ENCODE data around the gene STARD8. TPM values are rescaled to one million over a fixed set of nuclear protein-coding genes. Genes with fewer than 3 reads are reported as not detected.

Gene STARD8
- total and polyA plus RNA-seq, 2 donors (not counting 1 experiment from before 2014, with no cell fraction given) = 0.33 to 0.54 TPM

DNA sequence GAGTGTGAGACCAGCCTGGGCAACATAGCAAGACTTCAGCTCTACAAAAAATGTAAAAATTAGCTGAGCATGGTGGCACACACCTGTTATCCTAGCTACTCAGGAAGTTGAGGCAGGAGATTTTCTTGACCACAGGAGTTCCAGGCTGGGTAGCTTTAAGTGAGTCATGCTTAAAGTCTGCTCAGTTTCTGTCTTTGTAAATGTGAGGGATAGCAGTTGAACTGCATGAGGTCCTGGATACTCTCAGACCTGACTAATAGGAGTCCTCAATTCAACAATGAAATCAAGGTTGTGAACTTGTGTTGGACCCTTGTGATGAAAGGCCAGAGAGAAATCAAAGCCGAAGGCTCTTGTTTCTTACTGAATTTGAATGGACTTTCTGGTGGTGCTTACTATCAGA lies 45.2 kb downstream of the STARD8 start:
- H3K9me3 ChIP-seq (ENCODE audit: control extremely low read depth in 1 of 3, control insufficient read depth in 2 of 3, insufficient read depth in 1 of 3, low read length in 2 of 3) = no peaks in the 10 kb centered on the region
- DNase-seq (no peak), ATAC-seq (ENCODE audit: low read depth) (no peak)
- peaks cover 11% of the 10 kb centered on the region for H3K4me1 Mint-ChIP-seq
- H3K36me3 ChIP-seq (replicated peaks in 1 of 2; ENCODE audit: control extremely low read depth in 1 of 2, control insufficient read depth in 1 of 2, extremely low read depth in 1 of 2, insufficient read depth in 2 of 2, low read length in 1 of 2) = no peaks in the 10 kb centered on the region
- no peaks in the 10 kb centered on the region for H4K20me1 ChIP-seq (ENCODE audit: control insufficient read depth, insufficient read depth, low read length, poor library complexity, severe bottlenecking)
- H3K9me3 Mint-ChIP-seq (ENCODE audit: insufficient read depth) = no peaks in the 10 kb centered on the region
- peak overlapping the region; percentile 34 for H3K4me3 Mint-ChIP-seq
- TF ChIP-seq EZH2 (IDR thresholded peaks at IDR 0.05; ENCODE audit: borderline replicate concordance, insufficient read depth, low read depth, low read length, poor library complexity, severe bottlenecking) = no peak
- TF ChIP-seq, protein P1, sequence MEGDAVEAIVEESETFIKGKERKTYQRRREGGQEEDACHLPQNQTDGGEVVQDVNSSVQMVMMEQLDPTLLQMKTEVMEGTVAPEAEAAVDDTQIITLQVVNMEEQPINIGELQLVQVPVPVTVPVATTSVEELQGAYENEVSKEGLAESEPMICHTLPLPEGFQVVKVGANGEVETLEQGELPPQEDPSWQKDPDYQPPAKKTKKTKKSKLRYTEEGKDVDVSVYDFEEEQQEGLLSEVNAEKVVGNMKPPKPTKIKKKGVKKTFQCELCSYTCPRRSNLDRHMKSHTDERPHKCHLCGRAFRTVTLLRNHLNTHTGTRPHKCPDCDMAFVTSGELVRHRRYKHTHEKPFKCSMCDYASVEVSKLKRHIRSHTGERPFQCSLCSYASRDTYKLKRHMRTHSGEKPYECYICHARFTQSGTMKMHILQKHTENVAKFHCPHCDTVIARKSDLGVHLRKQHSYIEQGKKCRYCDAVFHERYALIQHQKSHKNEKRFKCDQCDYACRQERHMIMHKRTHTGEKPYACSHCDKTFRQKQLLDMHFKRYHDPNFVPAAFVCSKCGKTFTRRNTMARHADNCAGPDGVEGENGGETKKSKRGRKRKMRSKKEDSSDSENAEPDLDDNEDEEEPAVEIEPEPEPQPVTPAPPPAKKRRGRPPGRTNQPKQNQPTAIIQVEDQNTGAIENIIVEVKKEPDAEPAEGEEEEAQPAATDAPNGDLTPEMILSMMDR (IDR thresholded peaks at IDR 0.05) = no peak
- no peak overlapping the region for H3K4me3 ChIP-seq (ENCODE audit: control extremely low read depth in 1 of 5, extremely low read depth in 1 of 5, insufficient read depth in 1 of 5, low read depth in 2 of 5, low read length in 4 of 5)
- 100% methylated on average over 1 of the region's 1 CpG for WGBS (ENCODE audit: insufficient coverage)
- peaks cover 0 to 7% of the 10 kb centered on the region in 2 donors for H3K4me1 ChIP-seq (ENCODE audit: control insufficient read depth in 2 of 2, insufficient read depth in 2 of 2, low read length in 2 of 2)
- POLR2A ChIA-PET = no interaction called here
- no peak overlapping the region for H3K9ac ChIP-seq (ENCODE audit: low read length)
- H3K79me2 ChIP-seq (ENCODE audit: control insufficient read depth, insufficient read depth, low read length) = no peaks in the 10 kb centered on the region
- CTCF ChIA-PET = no interaction called here
- no peak overlapping the region for H3K27ac Mint-ChIP-seq
- H3K27ac ChIP-seq (ENCODE audit: low read length in 2 of 2) = no peak overlapping the region
- intact Hi-C loops (cut with micrococcal nuclease) = no loop called here
- no peak overlapping the region for H3K4me2 ChIP-seq (replicated peaks; ENCODE audit: low read depth, low read length, poor library complexity, severe bottlenecking)
- H2AFZ ChIP-seq (ENCODE audit: insufficient read depth, low read depth, low read length, poor library complexity, severe bottlenecking) = no peak overlapping the region
- peaks cover 0 to 13% (median 0%) of the 10 kb centered on the region in 4 experiments for H3K27me3 ChIP-seq (replicated peaks in 1 of 4; ENCODE audit: control extremely low read depth in 1 of 4, control insufficient read depth in 3 of 4, insufficient read depth in 4 of 4, low read length in 3 of 4)
- H3K27me3 Mint-ChIP-seq = peaks cover 11% of the 10 kb centered on the region

DNA sequence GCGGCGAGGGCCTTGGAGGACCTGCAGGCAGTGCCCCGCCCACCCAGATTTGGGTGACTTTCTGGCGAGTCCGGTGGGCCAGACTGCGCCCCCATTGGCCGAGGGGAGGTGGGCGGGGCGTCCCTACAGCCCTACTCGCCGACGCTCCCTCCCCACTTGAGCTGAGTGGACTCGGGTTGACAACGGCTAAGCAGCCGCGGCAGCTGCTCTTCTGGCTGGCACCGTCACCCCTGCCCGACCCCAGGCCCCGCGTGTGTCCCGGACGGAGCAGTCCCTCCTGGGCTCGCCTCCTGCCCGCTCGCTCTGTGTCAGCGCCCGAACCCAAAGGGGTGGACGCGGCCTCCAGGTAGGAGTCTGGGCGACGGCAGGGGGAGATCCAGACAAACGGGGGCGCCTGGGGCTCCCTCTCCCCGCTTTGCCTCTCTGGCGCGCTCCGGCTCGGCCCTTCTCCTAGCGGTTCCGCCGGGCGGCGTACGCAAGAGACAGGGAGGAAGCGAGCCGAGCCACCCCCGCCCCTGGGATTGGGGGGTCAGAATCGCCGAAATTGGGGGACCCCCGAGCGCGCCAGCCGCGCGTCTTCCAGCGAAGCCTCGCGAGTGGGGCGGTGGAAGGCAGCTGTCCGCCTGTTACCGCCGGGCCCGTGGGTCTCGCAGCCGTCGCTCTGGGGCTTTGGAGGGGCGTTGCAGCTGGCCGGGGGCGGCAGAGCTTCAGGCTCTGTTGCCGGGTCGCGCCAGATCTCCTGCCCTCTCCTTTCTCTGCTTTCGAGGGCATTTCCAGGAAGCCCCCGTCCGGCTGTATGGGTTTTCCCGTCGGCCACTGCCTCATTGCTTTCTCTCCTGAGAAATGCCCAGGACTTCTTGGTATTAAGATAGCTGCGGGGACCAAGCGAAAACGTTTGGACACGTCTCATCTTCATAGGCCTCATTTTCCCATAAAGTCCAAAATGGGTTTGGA lies 46.3 kb downstream of the STARD8 start:
- Histone ChIP-seq H4K20me1 (ENCODE audit: control insufficient read depth, insufficient read depth, low read length, poor library complexity, severe bottlenecking) (no peaks in the 10 kb centered on the region), H3K79me2 (ENCODE audit: control insufficient read depth, insufficient read depth, low read length) (no peaks in the 10 kb centered on the region), H2AFZ (ENCODE audit: insufficient read depth, low read depth, low read length, poor library complexity, severe bottlenecking) (peak overlapping the region; percentile 22), H3K9ac (ENCODE audit: low read length) (no peak overlapping the region), H3K9me3 (ENCODE audit: control extremely low read depth in 1 of 3, control insufficient read depth in 2 of 3, insufficient read depth in 1 of 3, low read length in 2 of 3) (no peaks in the 10 kb centered on the region), H3K4me3 (ENCODE audit: control extremely low read depth in 1 of 5, extremely low read depth in 1 of 5, insufficient read depth in 1 of 5, low read depth in 2 of 5, low read length in 4 of 5) (peak overlapping the region in 3 of 5 experiments; percentile 11 to 40 (median 17)), H3K4me1 (ENCODE audit: control insufficient read depth in 2 of 2, insufficient read depth in 2 of 2, low read length in 2 of 2) (peaks cover 0 to 7% of the 10 kb centered on the region in 2 donors), H3K27ac (ENCODE audit: low read length in 2 of 2) (no peak overlapping the region), H3K27me3 (replicated peaks in 1 of 4; ENCODE audit: control extremely low read depth in 1 of 4, control insufficient read depth in 3 of 4, insufficient read depth in 4 of 4, low read length in 3 of 4) (peaks cover 0 to 10% (median 0%) of the 10 kb centered on the region in 4 experiments), H3K36me3 (replicated peaks in 1 of 2; ENCODE audit: control extremely low read depth in 1 of 2, control insufficient read depth in 1 of 2, extremely low read depth in 1 of 2, insufficient read depth in 2 of 2, low read length in 1 of 2) (no peaks in the 10 kb centered on the region), H3K4me2 (replicated peaks; ENCODE audit: low read depth, low read length, poor library complexity, severe bottlenecking) (peak overlapping the region; percentile 60)
- DNase-seq (peak; percentile 7), ATAC-seq (ENCODE audit: low read depth) (peak; percentile 41)
- 2% methylated on average over 59 of the region's 81 CpGs for WGBS (ENCODE audit: insufficient coverage)
- Mint-ChIP-seq H3K27me3 (peaks cover 11% of the 10 kb centered on the region), H3K4me1 (peaks cover 11% of the 10 kb centered on the region), H3K9me3 (ENCODE audit: insufficient read depth) (no peaks in the 10 kb centered on the region), H3K27ac (no peak overlapping the region), H3K4me3 (peak overlapping the region; percentile 67)
- CTCF ChIA-PET = no interaction called here
- no peak for TF ChIP-seq EZH2 (IDR thresholded peaks at IDR 0.05; ENCODE audit: borderline replicate concordance, insufficient read depth, low read depth, low read length, poor library complexity, severe bottlenecking)
- TF ChIP-seq, protein P1 (IDR thresholded peaks at IDR 0.05) = no peak
- intact Hi-C loops (cut with micrococcal nuclease) = no loop called here
- POLR2A ChIA-PET = no interaction called here

Data from B cell (primary cell).